BLaER1 treated with 17β-estradiol and CSF1 and Interleukin-3, amounts not matched to agents 10 nM and 100 nM (cell line): ENCODE measurements around the gene KCNJ15.

Experiments used
- H3K27ac ChIP-seq, 11 experiments: shearing (Covaris generic); formaldehyde crosslinking; 2 replicates each; pipeline ENCODE4 v1.8.1; 2022
- H3K27me3 ChIP-seq, 11 experiments: shearing (Covaris generic); formaldehyde crosslinking; 2 replicates each; pipeline ENCODE4 v1.8.1; 2022
- H3K36me3 ChIP-seq, 11 experiments: shearing (Covaris generic); formaldehyde crosslinking; 2 replicates each; pipeline ENCODE4 v1.8.1; 2022
- H3K4me1 ChIP-seq, 10 experiments: shearing (Covaris generic); formaldehyde crosslinking; 2 replicates each; pipeline ENCODE4 v1.8.1; 2022
- H3K4me2 ChIP-seq, 11 experiments: shearing (Covaris generic); formaldehyde crosslinking; 2 replicates each; pipeline ENCODE4 v1.8.1; 2022
- H3K4me3 ChIP-seq, 10 experiments: shearing (Covaris generic); formaldehyde crosslinking; 2 replicates each; pipeline ENCODE4 v1.8.1; 2022
- H3K9ac ChIP-seq, 11 experiments: shearing (Covaris generic); formaldehyde crosslinking; 2 replicates each; pipeline ENCODE4 v1.8.1; 2022
- H3K9me3 ChIP-seq, 11 experiments: shearing (Covaris generic); formaldehyde crosslinking; replicated peaks in 1 of 11; 2 replicates each; pipeline ENCODE4 v1.8.1; 2022
- H4K20me1 ChIP-seq, 11 experiments: shearing (Covaris generic); formaldehyde crosslinking; 2 replicates each; pipeline ENCODE4 v1.8.1; 2022
- Cebpa-rat ChIP-seq, 11 experiments: shearing (Covaris generic); IDR thresholded peaks; 2 replicates each; pipeline ENCODE4 v1.8.1; 2022

KCNJ15 gene

DNA sequence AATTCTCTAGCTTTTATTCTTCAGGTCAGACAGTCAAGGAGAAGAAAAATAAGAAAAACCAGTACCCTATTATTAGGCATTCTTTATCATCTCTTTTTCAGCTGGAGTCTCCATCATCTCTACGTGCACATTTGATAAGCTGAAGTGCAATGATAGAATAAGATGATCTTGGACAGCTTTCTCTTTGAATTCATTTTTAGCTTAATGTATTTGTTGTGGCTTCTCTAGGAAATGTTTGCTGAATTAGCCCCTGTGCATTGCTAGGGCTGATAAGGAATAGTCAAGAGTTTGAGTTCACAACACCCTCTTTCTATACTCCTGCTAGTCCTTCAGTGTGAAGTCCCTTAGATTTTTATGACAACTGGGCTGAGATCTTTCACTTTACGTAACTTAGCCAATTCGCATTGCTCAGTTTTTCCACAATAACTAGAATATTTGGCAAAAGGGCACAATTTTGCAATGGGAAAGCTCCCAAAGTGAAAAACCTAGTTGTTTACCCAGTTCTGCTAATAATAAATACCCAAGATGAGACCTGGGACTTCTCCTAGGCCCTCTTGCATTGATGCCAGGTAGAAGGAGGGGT, 7.0 kb upstream of the KCNJ15 start:
- Histone ChIP-seq H3K4me2 (no peak overlapping the region), H3K4me3 (no peak overlapping the region), H3K9me3 (0 out of 22 replicates have a peak, but pooled peaks cover 0 to 1% (median 0%) of the 10 kb centered on the region in 11 experiments), H3K36me3 (no peaks in the 10 kb centered on the region), H3K27ac (no peak overlapping the region), H4K20me1 (no peaks in the 10 kb centered on the region), H3K4me1 (peaks cover 0 to 18% (median 4%) of the 10 kb centered on the region in 10 experiments; a peak in 11 of 20 replicates), H3K27me3 (no peaks in the 10 kb centered on the region), H3K9ac (no peak overlapping the region)
- TF ChIP-seq Cebpa-rat (IDR thresholded peaks at IDR 0.05), result no peak

- H3K27me3 ChIP-seq, result no peaks in the 10 kb centered on the region
- no peak for TF ChIP-seq Cebpa-rat (IDR thresholded peaks at IDR 0.05)
- H3K4me1 ChIP-seq, result peaks cover 0 to 7% (median 0%) of the 10 kb centered on the region in 10 experiments; a peak in 4 of 20 replicates
- H3K4me2 ChIP-seq, result no peak overlapping the region
- no peak overlapping the region for H3K4me3 ChIP-seq
- no peaks in the 10 kb centered on the region for H4K20me1 ChIP-seq
- no peaks in the 10 kb centered on the region for H3K36me3 ChIP-seq
- peaks cover 0 to 9% (median 0%) of the 10 kb centered on the region in 11 experiments; a peak in 3 of 22 replicates for H3K9me3 ChIP-seq
- H3K27ac ChIP-seq, result no peak overlapping the region
- no peak overlapping the region for H3K9ac ChIP-seq
Measured at GRCh38 chr21:38250991-38251418, 5.8 kb upstream of the KCNJ15 start.

GRCh38 chr21:38254970-38255369, 1.8 kb upstream of the KCNJ15 start:
- Histone ChIP-seq H3K27me3 (no peaks in the 10 kb centered on the region), H3K27ac (no peak overlapping the region), H4K20me1 (no peaks in the 10 kb centered on the region), H3K4me1 (peaks cover 0 to 11% (median 6%) of the 10 kb centered on the region in 10 experiments; a peak in 11 of 20 replicates), H3K4me2 (no peak overlapping the region), H3K9ac (no peak overlapping the region), H3K9me3 (peaks cover 0 to 9% (median 0%) of the 10 kb centered on the region in 11 experiments; a peak in 3 of 22 replicates), H3K36me3 (no peaks in the 10 kb centered on the region), H3K4me3 (no peak overlapping the region)
- TF ChIP-seq Cebpa-rat (IDR thresholded peaks at IDR 0.05), result no peak

DNA sequence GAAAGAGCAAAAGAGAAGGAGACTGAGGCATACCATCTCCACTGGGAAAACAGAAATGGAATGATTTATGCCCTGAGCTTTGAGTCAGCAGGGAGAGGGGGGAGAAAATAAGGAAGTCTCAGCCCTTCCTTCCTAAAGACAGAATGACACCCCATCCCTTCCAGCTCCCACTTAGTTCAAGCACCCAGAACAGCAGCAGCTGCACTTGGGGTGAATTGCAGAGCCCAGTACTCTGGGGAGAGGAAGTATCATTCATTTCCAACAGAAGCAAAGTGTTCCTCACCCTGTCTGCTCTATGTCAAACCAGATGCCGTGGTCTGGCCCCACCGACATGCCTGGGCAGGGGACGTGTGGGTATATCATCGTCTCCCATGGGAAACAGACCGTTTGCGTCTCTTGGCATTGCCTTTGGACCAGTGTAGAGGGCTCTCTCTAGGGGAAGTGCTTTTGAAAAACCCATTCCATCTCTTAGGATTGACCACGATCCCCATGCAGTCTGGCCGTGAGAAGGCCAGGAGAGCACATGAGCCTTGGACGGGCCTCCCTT, 1.1 kb upstream of the KCNJ15 start:
- H3K4me3 ChIP-seq, result no peak overlapping the region
- no peak for TF ChIP-seq Cebpa-rat (IDR thresholded peaks at IDR 0.05)
- peak overlapping the region in 2 of 11 experiments; percentile 3 to 6; a peak in 2 of 22 replicates for H3K4me2 ChIP-seq
- H3K9ac ChIP-seq, result no peak overlapping the region
- no peaks in the 10 kb centered on the region for H3K36me3 ChIP-seq
- H3K9me3 ChIP-seq, result peaks cover 0 to 9% (median 0%) of the 10 kb centered on the region in 11 experiments; a peak in 3 of 22 replicates
- peaks cover 0 to 11% (median 6%) of the 10 kb centered on the region in 10 experiments; a peak in 11 of 20 replicates for H3K4me1 ChIP-seq
- H3K27me3 ChIP-seq, result no peaks in the 10 kb centered on the region
- no peak overlapping the region for H3K27ac ChIP-seq
- H4K20me1 ChIP-seq, result no peaks in the 10 kb centered on the region

DNA sequence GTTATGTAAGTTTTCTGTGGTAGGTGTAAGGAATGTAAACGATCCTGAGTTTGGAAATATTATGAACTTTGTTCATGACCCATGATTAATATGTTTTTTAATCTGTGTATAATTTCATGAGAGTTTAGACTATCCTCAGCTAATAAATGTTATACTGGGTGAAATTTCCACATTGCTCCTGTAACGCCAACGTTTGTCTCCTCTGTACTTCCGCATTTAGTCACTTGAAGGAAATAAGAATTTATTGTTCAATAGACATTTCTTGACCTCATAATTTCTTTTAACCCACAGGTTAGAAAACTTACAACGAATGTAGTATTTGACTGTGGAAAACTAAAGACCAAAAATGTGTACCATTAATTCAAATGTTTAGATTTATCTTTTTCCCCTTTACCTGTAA, 876 bp downstream of the KCNJ15 start:
- H3K9ac ChIP-seq, result no peak overlapping the region
- no peaks in the 10 kb centered on the region for H4K20me1 ChIP-seq
- TF ChIP-seq Cebpa-rat (IDR thresholded peaks at IDR 0.05), result no peak
- no peaks in the 10 kb centered on the region for H3K27me3 ChIP-seq
- no peak overlapping the region for H3K4me2 ChIP-seq
- H3K27ac ChIP-seq, result no peak overlapping the region
- no peaks in the 10 kb centered on the region for H3K36me3 ChIP-seq
- H3K9me3 ChIP-seq, result peaks cover 0 to 9% (median 0%) of the 10 kb centered on the region in 11 experiments; a peak in 3 of 22 replicates
- peaks cover 0 to 11% (median 6%) of the 10 kb centered on the region in 10 experiments; a peak in 11 of 20 replicates for H3K4me1 ChIP-seq
- H3K4me3 ChIP-seq, result no peak overlapping the region

DNA sequence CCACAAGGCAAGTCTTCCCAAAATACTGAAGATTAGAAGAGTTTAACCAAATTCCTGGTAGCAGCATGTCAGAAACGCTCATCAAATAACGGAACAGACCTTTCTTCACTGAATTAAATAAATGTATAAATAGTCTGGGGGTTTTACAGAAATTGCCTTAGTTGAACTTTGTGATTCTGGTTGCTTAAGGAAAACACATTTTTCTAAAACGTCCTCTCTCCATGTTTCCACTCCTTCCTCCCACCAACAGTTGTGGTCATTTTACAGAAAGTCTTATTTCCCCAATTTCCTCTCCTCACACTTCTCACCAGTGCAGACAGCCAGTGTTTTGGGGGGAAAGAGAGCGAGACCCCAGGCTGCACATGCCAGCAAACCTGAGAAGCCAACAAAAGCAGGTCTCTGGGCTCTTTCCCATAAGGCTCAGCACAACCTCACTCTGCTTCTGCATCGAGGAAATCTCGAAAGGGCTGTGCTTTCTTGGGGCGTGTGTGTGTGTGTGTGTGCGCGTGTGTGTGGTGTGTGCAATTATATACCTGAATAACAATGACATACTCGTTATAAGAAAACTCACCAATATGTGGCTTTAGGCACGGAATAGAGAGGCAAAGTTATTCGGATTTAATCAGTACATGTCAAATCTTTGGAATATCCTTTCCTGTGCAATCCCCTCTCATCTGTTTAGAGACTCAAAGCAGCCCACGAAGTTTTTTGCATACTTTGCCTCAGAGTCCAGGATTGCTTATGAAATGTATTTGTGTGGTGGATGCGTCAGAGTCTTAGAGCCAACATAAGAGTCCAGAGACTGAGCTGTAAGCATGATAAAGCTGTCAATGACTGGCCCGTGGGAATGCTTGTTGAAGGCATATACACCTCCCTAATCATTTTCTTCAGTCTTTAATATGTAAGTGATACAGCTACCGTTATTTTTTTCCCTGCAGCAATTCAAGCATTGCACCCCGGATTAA, 2.0 kb downstream of the KCNJ15 start:
- Histone ChIP-seq H3K4me1 (peaks cover 5 to 15% (median 10%) of the 10 kb centered on the region in 10 experiments; a peak in 18 of 20 replicates), H3K4me3 (no peak overlapping the region), H3K27me3 (no peaks in the 10 kb centered on the region), H3K9ac (no peak overlapping the region), H3K4me2 (peak overlapping the region in 6 of 11 experiments; percentile 13 to 51 (median 19); a peak in 8 of 22 replicates), H3K27ac (no peak overlapping the region), H3K36me3 (no peaks in the 10 kb centered on the region), H4K20me1 (no peaks in the 10 kb centered on the region), H3K9me3 (peaks cover 0 to 9% (median 0%) of the 10 kb centered on the region in 11 experiments; a peak in 3 of 22 replicates)
- TF ChIP-seq Cebpa-rat (IDR thresholded peaks at IDR 0.05), result no peak

- Histone ChIP-seq H3K36me3 (no peaks in the 10 kb centered on the region), H3K9ac (no peak overlapping the region), H3K27me3 (no peaks in the 10 kb centered on the region), H3K4me2 (no peak overlapping the region), H3K4me1 (peaks cover 6 to 21% (median 11%) of the 10 kb centered on the region in 10 experiments; a peak in 18 of 20 replicates), H4K20me1 (no peaks in the 10 kb centered on the region), H3K9me3 (peaks cover 0 to 9% (median 0%) of the 10 kb centered on the region in 11 experiments; a peak in 3 of 22 replicates), H3K27ac (no peak overlapping the region), H3K4me3 (no peak overlapping the region)
- TF ChIP-seq Cebpa-rat (IDR thresholded peaks at IDR 0.05), result no peak
Measured at GRCh38 chr21:38259665-38260064, 2.9 kb downstream of the KCNJ15 start.

DNA sequence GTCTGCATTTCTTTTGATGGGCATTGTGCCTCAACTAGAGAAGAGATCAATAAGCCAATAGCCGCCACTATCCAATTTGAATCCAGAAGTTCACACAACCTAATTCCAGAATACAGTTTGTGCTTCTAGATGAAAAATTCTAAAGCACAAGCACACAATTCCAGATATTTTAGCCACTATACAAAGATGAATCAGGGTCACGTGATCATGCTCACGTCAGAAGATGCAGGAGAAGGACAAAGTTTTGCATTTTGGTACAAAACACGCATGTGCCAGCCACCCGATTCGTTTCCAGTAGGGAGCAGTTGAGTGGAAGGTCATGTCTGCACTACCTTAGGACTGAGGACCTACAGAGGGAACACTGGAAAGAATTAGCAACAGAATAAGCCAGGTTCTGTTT, 3.6 kb downstream of the KCNJ15 start:
- Histone ChIP-seq H3K27ac (no peak overlapping the region), H3K4me3 (no peak overlapping the region), H3K9ac (no peak overlapping the region), H3K4me2 (no peak overlapping the region), H3K9me3 (peaks cover 0 to 6% (median 0%) of the 10 kb centered on the region in 11 experiments; a peak in 3 of 22 replicates), H3K4me1 (peaks cover 6 to 21% (median 11%) of the 10 kb centered on the region in 10 experiments; a peak in 18 of 20 replicates), H4K20me1 (no peaks in the 10 kb centered on the region), H3K36me3 (no peaks in the 10 kb centered on the region), H3K27me3 (no peaks in the 10 kb centered on the region)
- TF ChIP-seq Cebpa-rat (IDR thresholded peaks at IDR 0.05), result no peak

- no peak for TF ChIP-seq Cebpa-rat (IDR thresholded peaks at IDR 0.05)
- Histone ChIP-seq H3K36me3 (no peaks in the 10 kb centered on the region), H3K9me3 (no peaks in the 10 kb centered on the region), H3K4me2 (0 out of 22 replicates have a peak overlapping the region, but pooled peaks of 1 of the 11 experiments have one; percentile 2), H3K4me1 (peaks cover 6 to 21% (median 11%) of the 10 kb centered on the region in 10 experiments; a peak in 18 of 20 replicates), H3K27ac (no peak overlapping the region), H3K4me3 (no peak overlapping the region), H3K9ac (no peak overlapping the region), H4K20me1 (no peaks in the 10 kb centered on the region), H3K27me3 (no peaks in the 10 kb centered on the region)
Measured at GRCh38 chr21:38261851-38262250, 5.1 kb downstream of the KCNJ15 start.
